AG10803 (cell line): ENCODE data around the gene DCUN1D2.

Experiments
- DNase-seq: peaks from one replicate; pipeline ENCODE4 v3.0.0; 2010; ENCODE audit warnings: low read depth
- H3K4me3 ChIP-seq: 2 replicates; pipeline ENCODE4 v1.5.1; 2011; ENCODE audit warnings: mild to moderate bottlenecking, low read length, control low read depth
- CTCF ChIP-seq: conservative IDR thresholded peaks from 2 replicates; pipeline ENCODE4 v1.5.1; 2011; ENCODE audit warnings: mild to moderate bottlenecking, low read length, control low read depth, inconsistent platforms

Gene DCUN1D2

DNA sequence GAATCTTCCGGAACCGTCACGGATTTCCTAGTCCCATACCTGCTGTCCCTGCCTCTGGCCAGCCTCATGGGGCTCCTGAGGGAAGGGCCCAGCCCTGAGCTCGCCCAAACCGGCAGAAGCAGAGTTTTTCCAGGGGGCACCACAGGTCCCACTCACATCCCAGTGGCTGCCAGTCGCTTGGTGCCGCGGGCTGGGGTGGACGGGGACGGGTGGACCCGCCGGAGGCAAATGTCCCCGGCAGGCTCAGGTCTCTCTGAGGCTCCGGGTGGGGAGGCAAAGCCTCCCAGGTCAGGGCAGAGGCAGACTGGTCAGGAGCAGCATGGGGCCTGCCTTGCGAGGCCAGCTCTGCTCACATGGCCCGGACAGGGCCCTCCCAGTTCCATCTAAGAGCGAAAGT is 62.0 kb downstream of the DCUN1D2 start:
- no peak overlapping the region for H3K4me3 ChIP-seq
- no peak for TF ChIP-seq CTCF
- DNase-seq: no peak

DNA sequence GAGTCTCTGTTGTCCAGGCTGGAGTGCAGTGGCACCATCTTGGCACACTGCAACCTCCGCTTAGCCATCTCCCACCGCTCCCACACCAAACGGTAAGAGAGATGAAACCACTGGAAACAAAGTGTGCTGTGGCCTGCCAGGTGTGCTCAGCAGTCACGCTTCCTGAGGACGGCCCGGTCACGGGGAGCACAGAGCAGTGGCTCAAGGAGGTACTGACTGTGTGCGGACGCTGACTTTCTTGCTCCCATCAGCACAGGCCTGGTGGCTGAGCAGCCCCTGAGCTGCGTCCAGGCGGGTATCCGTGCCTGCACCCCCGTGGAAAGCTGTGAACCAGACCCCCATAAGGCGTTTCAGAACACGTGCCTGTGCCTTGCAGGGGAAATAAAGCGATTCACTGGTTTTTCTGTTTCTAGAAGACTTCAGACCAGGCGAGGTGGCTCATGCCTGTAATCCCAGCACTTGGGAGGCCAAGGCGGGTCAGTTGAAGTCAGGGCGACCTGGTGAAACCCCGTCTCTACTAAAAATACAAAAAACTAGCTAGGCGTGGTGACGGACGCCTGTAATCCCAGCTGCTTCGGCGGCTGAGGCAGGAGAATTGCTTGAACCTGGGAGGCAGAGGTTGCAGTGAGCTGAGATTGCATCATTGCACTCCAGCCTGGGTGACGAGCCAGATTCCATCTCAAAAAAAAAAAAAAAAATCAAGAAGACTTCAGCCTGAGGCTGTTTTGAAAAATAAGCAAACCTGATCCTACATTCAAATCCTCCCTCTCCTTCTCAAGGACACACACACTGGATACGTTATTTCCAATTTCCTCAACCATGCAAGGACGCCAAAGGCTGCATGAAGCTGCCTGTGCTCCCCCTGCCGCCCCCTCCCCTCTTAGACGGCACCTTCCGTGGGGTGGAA is 62.7 kb downstream of the DCUN1D2 start:
- peak; percentile 43 for DNase-seq
- no peak for TF ChIP-seq CTCF
- no peak overlapping the region for H3K4me3 ChIP-seq

- no peak overlapping the region for H3K4me3 ChIP-seq
- no peak for TF ChIP-seq CTCF
- no peak for DNase-seq
Observed at GRCh38 chr13:113426591-113426986, 63.9 kb downstream of the DCUN1D2 start.

- TF ChIP-seq CTCF: no peak
- H3K4me3 ChIP-seq: no peak overlapping the region
- no peak for DNase-seq
Observed at GRCh38 chr13:113425941-113426590, 64.4 kb downstream of the DCUN1D2 start.

GRCh38 chr13:113423520-113424163 is 66.9 kb downstream of the DCUN1D2 start:
- no peak for DNase-seq
- no peak overlapping the region for H3K4me3 ChIP-seq
- no peak for TF ChIP-seq CTCF

GRCh38 chr13:113422807-113423519 is 67.5 kb downstream of the DCUN1D2 start:
- no peak overlapping the region for H3K4me3 ChIP-seq
- no peak for TF ChIP-seq CTCF
- DNase-seq: no peak
